GM18909 (cell line): ENCODE measurements around the gene EIF4E.
A peak's percentile ranks its signal among the peaks of the same experiment; 100 is the strongest.
"Not testable (repeated sequence)": the region's sequence is repeated elsewhere in the genome, so short reads cannot be mapped to it uniquely, and the experiment has no call there.

ENCODE experiments used
- ATAC-seq: cut with Tn5 transposase; IDR thresholded peaks from one replicate; pipeline ENCODE4 v1.9.1; 2021; ENCODE audit warnings: mild to moderate bottlenecking; ENCODE audit not compliant: unreplicated experiment, poor library complexity

Gene EIF4E

GRCh38 chr4:98934851-98935250 lies 5.9 kb upstream of the EIF4E start:
- ATAC-seq, result not testable (repeated sequence)

- ATAC-seq, result no peak
These were observed 3.6 kb upstream of the EIF4E start for GRCh38 chr4:98932539-98932938.

GRCh38 chr4:98930311-98930865 lies 1.5 kb upstream of the EIF4E start:
- ATAC-seq, result no peak

GRCh38 chr4:98929341-98930267 lies 671 bp upstream of the EIF4E start:
- peak; percentile 42 for ATAC-seq

- peak; percentile 45 for ATAC-seq
These were observed 815 bp downstream of the EIF4E start for GRCh38 chr4:98928131-98928504.

GRCh38 chr4:98926257-98926656 lies 2.7 kb downstream of the EIF4E start:
- not testable (repeated sequence) for ATAC-seq

GRCh38 chr4:98921292-98921691 lies 7.6 kb downstream of the EIF4E start:
- ATAC-seq, result no peak

DNA sequence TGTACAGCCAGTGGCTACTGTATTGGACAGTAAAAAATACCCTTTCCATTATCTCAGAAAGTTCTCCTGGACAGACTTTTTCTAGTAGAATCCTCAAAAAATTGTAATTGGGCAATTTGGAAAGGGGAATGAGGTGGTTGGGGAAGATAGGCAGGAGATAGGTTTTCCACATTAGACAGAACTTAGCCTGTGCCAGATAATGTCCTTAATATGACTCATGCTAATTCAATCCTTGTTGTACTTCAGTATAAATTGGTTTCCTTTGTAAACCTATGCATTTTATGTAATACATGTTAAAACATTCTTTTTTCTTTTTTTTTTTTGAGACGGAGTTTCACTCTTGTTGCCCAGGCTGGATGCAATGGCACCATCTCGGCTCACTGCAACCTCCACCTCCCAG lies 8.9 kb downstream of the EIF4E start:
- no peak for ATAC-seq

DNA sequence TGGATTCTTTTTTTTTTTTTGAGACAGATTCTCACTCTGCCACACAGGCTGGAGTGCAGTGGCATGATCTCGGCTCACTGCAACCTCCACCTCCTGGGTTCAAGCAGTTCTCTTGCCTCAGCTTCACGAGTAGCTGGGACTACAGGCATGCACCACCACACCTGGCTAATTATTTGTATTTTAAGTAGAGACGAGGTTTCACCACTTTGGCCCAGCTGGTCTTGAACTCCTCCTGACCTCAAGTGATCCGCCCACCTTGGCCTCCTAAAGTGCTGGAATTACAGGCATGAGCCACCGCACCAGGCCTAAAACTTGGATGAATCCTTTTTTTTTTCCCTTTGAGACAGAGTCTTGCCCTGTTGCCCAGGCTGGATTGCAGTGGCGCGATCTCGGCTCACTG lies 18.2 kb downstream of the EIF4E start:
- ATAC-seq, result not testable (repeated sequence)

- ATAC-seq, result no peak
These were observed 19.1 kb downstream of the EIF4E start for GRCh38 chr4:98909646-98910401.

- no peak for ATAC-seq
These were observed 20.1 kb downstream of the EIF4E start for GRCh38 chr4:98908703-98909262.

DNA sequence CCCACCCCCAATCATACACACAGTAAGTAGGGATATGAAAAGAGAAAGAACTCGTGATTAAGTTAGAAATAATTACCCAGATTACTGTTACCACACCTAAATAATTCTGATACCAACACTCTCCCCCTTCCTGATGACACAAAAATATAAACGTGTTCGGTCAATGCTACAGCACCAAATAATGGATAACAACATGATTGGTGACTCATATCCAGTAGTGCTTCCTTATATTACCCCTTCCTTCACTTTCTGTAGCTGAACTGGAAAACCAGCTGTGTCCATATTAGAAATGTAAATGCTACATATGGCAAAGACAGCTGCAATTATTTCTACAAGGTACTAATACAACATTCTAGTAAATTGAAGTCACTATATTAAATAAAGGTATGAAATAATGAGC lies 20.8 kb downstream of the EIF4E start:
- ATAC-seq, result no peak

- ATAC-seq, result no peak
These were observed 23.1 kb downstream of the EIF4E start for GRCh38 chr4:98905839-98906238.

- no peak for ATAC-seq
These were observed 23.6 kb downstream of the EIF4E start for GRCh38 chr4:98905297-98905696.

DNA sequence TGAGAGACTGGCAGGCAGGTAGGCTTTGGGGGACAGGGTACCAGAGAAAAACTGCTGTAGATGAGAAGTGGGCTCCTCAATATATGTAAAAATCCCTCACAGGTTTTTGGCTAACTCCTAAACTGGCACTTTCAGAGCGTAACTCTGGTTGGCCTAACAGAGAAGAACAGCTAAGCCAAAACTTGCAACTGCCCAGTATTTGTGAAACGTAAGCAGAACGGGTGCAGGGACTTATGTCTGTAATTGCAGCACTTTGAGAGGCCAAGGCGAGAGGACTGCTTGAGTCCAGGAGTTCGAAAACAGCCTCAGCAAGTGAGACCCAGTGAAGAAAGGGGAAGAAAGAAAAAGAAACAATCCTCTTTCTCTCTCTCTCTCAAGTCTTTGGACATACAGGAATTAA lies 25.0 kb downstream of the EIF4E start:
- no peak for ATAC-seq

DNA sequence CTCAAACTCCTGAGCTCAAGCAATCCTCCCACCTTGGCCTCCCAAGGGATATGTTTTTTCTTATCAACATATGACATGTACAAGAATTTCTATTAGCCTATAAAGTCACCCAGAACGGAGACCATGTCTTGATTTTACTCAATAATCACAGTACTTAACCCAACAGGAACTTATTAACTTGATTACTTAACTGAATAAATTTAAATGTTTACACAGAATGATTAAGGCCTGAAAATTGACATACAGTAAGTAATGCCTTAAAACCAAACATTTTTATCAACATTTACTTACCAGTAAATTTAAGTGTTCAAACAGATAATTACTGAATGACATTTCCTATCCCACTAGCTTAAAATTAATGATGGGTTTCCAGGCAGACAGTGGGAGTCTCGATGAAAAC lies 25.4 kb downstream of the EIF4E start:
- no peak for ATAC-seq

DNA sequence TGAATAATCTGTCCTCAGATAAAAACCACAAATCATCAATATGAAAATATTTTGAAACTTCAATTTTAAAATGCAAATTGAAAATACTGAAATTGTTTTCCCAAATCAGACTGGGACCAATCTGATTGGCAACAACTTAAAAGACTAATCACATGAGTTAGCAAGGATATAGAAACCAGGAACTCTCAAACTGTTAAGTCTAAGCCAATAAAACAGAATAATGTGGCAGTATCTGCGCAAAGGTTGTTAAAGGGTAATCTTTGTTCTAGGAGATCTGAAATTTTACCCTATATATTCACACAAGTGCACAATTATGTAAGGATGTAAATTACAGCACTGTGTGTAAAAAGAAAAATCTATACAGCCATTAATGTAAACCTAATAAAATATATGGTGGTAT lies 29.7 kb downstream of the EIF4E start:
- ATAC-seq, result no peak

GRCh38 chr4:98891478-98892337 lies 37.2 kb downstream of the EIF4E start:
- no peak for ATAC-seq

- ATAC-seq, result no peak
These were observed 38.1 kb downstream of the EIF4E start for GRCh38 chr4:98890702-98891455.
